Endometrial microvascular endothelial cells (primary cell): Measurements from ENCODE around the gene DNAH6. TPM values are rescaled to one million over a fixed set of nuclear protein-coding genes. Genes with fewer than 3 reads are reported as not detected.

ENCODE experiments used
- total RNA-seq: library from RNA; depleted of rRNA; stranded (reverse); fragments of >200 nt; gene quantifications from one replicate; pipeline ENCODE4 v1.2.3, GENCODE V29; 2015; ENCODE audit errors: inconsistent ontology term

The DNAH6 gene
- total RNA-seq, 1 donor from 2014 or later, result 0.19 TPM

Other genes with a start within 250 kb of the DNAH6 start
- gene SUCLG1, start 57.2 kb upstream of the DNAH6 start, total RNA-seq, result 91.4 TPM